Measurements from ENCODE around the gene KRT15. TPM values are rescaled to one million over a fixed set of nuclear protein-coding genes. Genes with fewer than 3 reads are reported as not detected.
A peak's percentile ranks its signal among the peaks of the same experiment; 100 is the strongest.

The KRT15 gene
- total RNA-seq (ENCODE audit: insufficient read depth, low replicate concordance) = 24.1 TPM

DNA sequence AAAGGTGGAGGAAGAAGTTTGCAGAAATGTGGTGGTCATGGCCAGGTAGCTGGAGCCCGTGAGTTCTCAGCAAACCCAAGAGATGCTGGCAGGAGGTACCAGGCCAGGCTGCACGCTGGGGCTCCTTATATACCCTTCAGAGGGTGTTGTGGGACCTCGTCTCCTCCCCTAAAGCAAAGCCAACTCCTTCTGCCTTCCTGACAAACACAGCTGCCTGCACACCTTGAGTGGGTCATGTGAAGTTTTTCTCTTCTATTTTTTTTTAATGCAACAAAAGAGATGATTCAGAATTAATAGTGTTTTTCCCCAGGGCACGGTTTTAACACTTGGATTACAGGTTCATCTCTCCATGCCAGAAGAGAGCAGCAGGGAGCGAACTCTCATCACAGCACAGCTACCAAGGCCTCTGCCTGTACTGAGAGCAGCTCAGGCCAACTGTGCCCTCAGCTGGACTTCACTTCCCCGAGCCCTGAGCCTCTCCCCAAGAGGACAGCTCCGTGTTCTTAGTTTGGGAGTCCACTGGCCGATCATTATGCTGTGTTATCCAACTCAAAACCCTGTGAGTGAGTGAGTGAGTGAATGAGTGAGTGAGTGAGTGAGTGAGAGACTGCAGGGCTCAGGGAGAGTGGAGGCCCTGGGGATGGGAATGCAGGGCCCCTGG lies at the start of gene KRT15:
TSS of gene KRT15 (minus strand) at position 102 of the 661 bp plus-strand sequence. CDS start at position 39, 63 bp downstream.
- peak; percentile 51 for DNase-seq (ENCODE audit: low spot score)

DNA sequence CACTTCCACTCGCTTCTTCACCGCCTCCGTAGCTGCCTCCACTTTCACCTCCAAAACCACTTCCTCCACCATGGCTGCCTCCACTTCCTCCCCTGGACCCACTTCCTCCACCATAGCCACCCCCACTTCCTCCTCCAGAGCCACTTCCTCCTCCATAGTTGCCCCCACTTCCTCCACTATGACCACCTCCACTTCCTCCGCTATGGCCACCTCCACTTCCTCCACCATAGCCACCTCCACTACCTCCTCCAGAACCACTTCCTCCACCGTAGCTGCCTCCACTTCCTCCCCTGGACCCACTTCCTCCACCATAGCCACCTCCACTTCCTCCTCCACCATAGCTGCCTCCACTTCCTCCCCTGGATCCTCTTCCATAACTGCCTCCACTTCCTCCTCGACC lies 48.6 kb upstream of the KRT15 start:
- no peak for DNase-seq (ENCODE audit: low spot score)

DNA sequence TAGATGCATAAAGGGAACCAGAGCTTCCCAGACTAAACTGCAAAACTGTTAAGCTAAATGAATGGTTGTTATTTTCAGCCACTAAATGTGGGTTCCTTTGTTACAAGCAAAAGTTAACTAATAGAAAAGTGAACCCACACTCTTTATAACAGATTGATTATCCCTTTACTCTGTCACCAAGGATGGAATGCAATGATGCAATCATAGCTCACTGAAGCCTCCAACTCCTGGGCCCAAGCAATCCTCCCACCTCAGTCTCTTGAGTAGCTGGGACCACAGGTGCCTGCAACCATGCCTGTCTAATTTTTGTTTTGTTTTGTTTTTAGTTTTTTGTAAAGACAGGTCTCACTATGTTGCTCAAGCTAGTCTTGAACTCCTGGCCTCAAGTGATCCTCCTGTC lies 46.6 kb upstream of the KRT15 start:
- no peak for DNase-seq (ENCODE audit: low spot score)

DNA sequence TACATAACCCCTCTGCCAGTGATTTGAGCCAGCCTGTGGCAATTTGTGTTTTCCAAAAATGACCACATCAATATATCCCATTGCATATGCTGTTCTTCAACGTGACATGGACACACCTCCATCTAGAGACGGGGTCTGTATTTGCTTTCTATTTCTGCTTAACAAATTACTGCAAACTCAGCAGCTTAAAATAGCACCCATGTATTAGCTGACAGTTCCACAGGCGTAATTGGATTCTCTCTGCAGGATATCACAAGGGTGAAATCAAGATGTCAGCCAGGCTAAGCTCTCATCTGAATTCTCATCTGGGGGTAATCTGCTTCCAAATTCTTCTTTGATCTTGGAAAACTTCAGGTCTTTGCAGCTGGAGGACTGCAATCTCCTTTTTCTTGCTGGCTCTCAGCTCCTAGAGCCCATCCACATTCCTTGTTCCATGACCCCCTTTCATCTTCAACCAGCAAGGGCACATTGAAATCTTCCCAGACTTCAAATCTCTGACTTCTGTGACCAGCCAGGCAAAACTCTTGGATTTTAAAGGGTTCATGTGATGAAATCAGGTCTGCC lies 45.0 kb upstream of the KRT15 start:
- peak; percentile 49 for DNase-seq (ENCODE audit: low spot score)

DNA sequence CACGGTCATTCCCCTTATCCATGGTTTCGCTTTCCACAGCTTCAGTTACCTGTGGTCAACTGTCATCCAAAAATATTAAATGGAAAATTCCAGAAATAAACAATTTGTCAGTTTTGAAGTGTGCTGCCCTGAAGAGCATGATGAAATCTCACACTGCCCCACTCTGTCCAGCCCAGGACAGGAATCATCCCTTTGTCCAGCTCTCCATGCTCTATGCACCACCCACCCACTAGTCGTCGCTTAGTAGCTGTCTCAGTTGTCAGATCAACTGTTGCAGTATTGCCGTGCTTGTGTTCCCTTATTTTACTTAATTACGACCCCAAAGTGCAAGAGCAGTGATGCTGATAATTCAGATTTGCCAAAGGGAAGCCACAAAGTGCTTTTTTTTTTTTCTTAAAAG lies 42.9 kb upstream of the KRT15 start:
- DNase-seq (ENCODE audit: low spot score) = no peak

DNA sequence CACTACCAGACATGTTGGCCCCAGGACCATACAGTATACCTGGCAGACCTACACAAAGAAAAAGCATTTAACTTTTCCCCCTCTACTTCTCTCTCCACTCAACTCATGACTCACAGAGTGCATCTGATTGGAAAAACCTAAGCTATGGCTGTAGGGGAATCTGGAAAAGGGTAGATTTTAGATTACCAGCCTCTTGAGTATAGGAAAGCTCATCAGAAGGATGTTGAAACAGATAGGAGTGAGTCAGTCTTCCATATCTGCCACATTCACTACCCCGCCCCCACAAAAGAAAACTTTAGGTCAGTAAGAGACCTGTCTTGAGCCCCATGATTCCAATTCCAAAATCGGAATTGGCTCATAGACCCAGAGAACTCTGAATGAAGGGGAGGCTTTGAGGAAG lies 40.9 kb upstream of the KRT15 start:
- no peak for DNase-seq (ENCODE audit: low spot score)

DNA sequence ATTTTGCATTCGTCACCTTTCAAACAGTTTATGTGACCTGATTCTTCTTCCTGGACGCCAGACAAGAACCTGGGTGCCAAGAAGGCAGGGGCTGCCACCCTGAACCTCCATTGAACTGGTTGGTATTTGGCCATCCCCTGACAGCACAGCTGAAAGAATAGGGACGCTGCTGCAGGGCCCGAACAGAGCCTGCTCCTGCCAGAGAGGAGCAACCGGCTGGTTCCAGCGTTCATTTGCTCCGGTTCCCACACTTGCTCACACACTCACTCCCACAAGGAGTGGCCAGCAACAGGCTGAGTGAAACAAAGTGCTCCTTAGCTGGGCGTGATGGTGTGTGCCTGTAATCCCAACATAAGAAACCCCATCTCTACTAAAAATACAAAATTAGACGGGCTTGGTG lies 38.2 kb upstream of the KRT15 start:
- no peak for DNase-seq (ENCODE audit: low spot score)

DNA sequence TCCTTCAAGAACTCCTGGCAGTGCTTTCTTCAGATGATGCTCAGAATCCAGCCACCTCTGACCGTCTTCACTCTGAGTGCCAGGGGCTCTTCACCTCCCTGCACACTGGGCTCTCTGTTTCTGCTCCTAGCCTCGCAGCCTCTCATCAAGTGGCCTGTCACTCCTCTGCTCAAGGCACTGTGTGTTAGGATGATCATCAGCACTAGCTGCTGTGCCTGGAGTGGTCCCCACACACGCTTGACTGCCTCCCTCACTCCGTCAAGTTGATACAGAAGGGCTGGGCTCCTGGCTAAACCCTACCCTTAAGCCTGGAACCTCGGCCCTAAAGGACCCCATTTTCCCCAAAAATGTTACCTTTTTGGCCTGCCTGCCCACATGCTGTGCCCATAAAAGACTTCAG lies 37.6 kb upstream of the KRT15 start:
- DNase-seq (ENCODE audit: low spot score) = no peak

DNA sequence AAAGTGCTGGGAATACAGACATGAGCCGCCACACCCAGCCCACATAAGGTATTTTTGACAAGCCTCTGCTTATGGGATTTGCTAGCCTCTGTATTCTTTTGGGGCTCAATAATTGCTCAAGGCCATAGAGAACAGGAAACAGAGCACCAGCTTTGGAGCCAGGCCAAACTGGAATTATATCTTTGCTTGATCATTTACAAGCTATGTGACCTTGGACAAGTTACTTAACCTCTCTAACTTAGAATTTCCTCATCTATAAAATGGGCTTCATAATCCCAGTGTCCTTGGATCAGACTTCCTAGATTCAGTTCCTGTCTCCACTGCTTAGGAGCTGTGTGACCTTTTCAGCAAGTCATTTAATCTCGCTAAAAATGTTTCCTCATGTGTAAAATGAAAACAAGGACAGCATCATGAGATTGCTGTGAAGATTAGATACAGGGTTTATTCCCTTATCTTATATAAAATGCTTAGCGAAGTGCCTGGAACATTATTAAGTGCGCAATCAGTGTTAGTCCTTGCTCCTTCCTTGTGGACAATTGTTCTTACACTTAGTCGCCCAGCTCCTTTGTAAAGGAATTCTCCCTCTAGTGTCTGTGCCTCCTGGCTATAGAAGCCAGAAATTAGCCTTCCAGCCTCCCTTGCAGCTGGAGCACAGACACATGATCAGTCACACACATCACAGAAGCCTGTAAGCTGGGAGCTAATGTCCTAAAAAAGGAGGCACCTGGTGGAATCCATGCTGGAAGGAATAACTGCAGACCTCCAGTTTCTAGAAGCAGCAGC lies 36.6 kb upstream of the KRT15 start:
- DNase-seq (ENCODE audit: low spot score) = no peak

DNA sequence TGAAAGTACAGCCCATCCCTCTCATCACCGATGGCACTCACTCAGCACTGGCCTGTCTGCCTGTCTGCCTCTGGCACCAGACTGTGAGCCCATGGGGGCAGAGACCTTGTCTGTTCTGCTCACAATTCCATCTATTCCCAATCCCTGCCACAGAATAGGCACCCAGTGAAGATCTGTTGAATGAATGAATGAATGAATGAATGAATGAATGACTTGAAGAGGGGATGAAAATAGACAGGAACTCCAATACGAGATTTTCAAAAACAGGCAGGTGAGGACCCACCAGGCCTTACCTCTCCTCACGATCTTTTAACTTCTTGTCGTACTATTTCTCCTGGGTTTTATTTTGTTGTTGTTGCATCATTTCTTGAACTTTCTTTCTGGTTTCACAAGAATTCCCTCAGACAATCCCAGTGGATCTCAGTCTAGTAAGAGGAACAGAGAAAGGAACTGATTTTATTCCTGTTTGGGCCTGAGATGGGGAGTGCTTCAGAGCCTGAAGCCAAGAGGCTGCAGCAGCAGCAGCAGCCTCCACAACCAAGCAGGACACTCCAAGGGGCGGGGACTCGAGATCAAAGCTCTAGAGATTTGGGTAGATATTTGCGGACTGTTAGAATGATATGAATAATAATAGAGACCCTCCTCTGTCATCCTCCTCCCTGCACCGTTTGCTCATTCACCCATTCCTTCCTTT lies 35.4 kb upstream of the KRT15 start:
- DNase-seq (ENCODE audit: low spot score) = peak; percentile 29

DNA sequence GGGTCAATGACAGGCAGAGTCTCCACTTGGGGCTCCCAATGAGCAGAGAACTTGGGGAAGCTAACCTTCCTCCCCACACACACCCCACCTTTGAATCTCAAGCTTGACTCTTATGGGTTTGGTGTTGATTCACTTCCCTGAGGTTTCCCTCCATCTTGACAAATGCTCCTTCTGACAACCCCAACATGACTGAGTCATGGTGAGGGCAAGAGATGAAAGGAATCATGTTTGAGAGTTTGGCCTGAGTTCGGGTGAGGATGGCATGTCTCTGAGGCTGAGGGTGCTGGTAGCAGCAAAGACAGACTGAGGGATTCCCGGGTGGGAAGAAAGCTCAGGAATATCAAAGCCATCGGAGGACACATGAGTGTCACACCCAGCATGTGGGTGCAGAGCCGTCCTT lies 34.5 kb upstream of the KRT15 start:
- no peak for DNase-seq (ENCODE audit: low spot score)

DNA sequence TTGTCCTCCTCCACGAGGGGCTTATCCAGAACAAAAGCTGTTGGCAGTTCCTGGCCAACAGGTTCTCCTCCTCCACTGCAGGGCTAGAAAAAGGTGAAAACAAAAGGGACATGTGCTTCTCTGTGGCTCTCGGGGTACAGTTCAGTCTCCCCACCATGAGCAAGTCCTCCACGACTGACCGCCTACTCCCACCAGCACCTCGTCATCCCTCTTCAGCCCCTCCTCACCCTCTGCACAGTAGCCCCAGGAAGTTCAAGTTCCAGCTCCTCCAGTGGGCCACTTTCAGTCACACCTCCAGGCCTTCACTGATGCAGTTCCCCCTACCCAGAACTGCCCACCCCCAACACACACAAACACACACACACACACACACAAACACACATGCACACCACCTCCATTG lies 33.8 kb upstream of the KRT15 start:
- DNase-seq (ENCODE audit: low spot score) = no peak

DNA sequence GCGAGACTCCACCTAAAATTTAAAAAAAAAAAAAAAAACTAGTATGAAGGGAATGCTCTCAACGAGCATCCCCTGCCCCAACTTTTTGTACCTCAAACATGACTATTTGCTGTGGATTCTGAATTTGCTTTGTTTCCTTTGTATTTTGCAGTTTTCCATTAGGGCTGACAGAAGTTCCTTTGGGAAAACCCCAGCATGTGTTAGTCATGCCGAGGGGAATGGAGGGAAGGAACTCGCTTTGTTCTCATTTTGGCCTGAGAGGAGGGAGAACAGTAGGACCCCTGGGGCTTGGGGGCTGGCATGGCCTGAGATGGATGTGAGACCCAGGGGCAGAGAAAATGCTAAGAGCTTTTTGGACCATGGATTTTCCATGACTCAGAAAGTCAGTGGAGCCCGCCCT lies 32.7 kb upstream of the KRT15 start:
- no peak for DNase-seq (ENCODE audit: low spot score)

DNA sequence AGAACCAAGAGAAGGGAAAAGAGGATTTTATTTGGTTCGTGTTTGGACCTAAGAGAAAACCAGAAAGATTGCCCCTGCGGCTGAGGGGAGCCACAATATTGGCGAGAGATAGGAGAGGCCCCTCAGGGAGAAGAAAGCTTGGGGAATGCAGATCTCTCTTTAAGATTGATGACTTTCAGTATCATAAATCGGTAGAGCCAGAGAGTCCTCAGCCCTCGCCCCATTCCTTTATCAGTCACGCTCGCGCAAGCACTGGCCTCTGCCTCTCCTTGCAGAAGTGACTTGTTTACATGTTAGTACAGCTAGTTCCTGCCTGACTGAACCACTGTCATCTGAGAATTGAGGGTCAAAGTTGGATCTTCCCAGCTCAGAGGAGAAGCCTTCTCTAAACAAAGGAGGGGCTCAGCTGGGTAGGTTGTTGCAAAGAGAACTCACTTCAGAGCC lies 30.9 kb upstream of the KRT15 start:
- peak; percentile 68 for DNase-seq (ENCODE audit: low spot score)

DNA sequence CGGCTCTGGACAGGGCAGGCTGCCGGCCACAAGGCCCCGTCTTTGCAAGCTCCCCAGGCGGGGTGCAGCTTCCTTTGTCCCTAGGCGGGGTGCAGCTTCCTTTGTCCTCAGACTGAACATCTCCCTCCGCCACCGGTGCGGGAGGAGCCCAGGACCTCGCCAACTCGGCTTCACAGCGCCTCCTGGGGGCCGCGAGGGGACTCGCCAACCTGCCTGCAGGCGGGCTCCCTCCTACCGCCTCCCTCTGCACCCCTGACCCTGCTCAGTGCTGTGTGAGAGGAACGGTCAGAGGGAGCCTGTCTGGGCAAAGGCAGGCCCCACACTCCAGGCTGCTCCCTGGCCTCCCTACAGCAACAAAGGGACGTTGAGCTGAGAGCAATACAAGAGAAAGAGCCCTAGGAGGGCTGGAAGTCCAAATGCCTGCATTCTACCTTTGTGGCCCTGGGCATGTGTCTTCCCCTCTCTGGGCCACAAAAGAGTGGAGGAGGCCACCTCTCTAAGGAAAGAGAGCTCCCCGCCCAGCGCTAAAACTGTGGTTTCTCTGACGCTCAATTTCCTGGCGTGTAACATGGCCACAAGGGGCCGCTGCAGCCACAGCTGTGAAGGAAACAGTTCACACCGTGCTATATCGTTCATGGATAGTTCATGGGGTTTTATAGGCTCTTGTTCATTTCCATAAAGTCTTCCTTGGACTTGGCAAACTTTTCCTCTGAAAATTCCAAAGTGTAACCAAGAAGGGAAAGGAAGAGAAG lies 30.3 kb upstream of the KRT15 start:
- peak; percentile 93 for DNase-seq (ENCODE audit: low spot score)

DNA sequence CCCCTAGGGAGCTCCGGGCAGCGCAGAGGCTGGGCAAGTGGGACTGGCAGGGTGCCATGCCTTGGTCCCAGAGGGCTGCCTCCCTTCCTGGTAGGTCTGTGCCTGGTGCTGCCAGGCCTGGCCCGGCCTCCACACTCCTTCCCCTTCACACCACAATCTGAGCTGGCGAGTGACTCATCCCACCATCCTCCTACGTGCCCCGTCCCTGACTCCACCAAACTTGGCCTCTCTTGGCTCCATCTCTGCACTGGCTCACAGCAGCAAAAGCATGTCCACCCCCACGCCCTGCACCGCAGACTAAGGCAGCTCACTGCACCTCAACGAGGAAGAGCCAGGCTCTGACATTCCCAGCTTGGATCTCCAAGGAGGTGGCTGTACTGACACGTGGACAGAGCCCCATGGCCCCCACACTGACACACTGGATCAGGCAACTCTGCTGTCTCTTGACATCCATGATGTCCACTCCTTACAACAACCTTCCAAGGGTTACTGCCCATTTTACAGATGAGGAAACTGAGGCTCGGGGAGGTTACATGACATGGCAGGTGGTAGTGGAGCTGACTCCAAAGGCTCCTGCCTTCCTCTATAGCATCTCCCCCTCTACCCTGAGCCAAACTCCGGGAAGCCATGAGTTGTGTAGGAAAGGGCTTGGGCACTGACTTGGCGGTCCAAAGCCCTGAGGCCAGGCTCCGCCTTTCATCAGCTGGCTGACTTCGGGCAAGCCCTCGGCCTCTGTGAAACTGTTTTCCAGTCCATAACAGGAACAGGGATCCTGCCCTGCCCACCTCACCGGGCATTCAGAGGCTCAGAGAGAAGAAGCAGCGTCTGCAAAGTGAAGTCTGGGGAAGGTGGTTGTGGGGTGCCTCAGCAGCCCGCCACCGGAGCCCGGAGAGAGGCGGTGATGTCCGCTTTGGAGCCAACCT lies 29.5 kb upstream of the KRT15 start:
- DNase-seq (ENCODE audit: low spot score) = peak; percentile 82

DNA sequence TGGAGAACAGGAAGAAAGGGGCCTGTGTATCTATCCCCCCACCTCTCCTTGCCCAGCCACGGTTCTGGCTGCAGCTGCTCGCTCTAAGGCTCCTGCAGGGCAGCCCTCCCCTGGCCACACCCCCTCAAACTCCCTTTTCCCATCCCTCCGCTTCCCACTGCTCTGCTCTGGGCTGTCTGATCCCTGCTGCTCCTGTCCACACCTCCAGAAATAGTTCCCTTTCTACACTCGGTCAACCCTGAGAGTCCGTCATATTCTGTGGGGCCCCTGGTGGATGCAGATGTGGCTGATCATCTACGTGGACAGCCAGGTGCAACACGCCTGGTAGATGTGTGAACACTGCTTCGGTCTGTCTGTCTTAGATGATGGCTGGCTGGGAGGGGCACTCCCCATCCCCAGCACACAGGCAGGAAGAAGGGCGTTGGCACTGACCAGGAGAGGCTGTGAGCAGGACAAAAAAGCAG lies 28.7 kb upstream of the KRT15 start:
- DNase-seq (ENCODE audit: low spot score) = peak; percentile 27

DNA sequence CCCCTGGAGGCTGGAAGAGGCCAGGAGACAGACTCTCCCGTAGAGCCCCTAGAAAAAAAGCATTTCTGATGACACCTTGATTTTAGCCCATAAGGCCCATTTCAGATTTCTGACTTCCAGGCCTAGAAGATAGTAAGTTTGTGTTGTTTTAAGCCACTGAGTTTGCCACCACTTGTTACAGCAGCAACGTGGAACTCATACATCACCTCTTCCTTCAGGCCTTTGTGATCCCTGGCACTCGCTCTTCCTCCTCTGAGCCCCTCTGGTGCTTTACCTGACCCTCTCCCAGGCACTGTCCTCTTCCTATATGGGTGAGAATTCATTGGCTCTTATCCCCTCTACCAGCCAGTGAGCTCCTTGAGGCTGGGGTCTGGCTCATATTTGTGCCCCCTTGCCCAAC lies 28.1 kb upstream of the KRT15 start:
- no peak for DNase-seq (ENCODE audit: low spot score)

DNA sequence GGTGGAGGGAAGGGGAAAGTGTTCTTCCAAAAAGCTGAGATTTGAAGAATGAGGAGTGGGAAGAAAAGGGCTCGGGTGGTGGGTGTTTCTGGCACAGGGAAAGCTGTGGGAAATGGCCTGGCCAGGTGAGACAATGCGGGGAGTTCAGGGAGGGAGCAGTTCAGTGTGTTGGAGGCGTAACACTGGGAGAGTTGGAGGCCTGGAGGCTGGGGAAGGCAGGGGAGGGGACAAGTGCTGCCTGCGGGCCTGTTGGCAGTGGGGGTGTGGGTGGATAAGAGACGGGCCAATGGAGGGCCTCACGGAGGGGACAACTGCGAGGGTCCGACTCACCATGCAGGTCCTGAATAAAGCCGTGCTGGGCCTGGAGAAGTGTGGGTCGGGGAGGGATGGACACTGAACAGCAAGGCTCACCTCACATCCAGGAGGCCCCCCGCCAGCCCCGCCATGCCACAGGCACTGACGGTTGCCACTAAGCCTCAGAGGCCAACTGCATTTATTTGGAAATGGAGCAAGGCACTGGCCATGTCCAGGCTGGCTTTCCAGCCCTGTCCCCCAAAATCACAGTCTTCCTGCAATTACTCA lies 27.2 kb upstream of the KRT15 start:
- DNase-seq (ENCODE audit: low spot score) = no peak

DNA sequence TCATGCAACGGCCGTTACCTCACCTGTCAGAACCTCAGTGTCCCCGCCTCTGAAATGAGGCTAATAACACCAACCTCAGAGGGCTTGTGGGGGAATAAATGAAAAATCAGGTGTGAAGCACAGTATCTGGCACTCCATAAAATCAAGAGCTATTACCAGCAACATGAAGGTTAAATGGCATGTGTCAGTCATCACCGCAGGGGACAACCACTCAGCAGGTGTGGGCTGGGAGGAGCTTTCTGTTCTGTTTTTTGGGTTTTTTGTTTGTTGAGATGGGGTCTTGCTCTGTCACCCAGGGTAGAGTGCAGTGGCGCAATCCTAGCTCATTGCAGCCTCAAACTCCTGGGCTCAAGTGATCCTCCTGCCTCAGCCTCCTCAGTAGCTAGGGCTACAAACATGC lies 26.2 kb upstream of the KRT15 start:
- DNase-seq (ENCODE audit: low spot score) = no peak

Data from umbilical cord (tissue), 2 donors.